Measurements from ENCODE around the gene MAML2. TPM values are rescaled to one million over a fixed set of nuclear protein-coding genes. Genes with fewer than 3 reads are reported as not detected.

Gene MAML2
- total RNA-seq, 2 experiments from 2014 or later, result 23.4 to 27.2 TPM

GRCh38 chr11:96256215-96257011 lies 86.6 kb downstream of the MAML2 start:
- no peaks in the 10 kb centered on the region for H3K27me3 Mint-ChIP-seq
- peaks cover 61% of the 10 kb centered on the region for H3K36me3 Mint-ChIP-seq (ENCODE audit: low read depth)
- DNase-seq, result no peak
- H3K9me3 Mint-ChIP-seq, result peaks cover 4% of the 10 kb centered on the region
- H3K27ac Mint-ChIP-seq, result peak overlapping the region; percentile 96
- ChIA-PET CTCF (interaction anchor here (1.0 to 1.7 kb wide), 4 partner anchors 9 to 31 kb away, joined by 3 to 4 read pairs (median 4); no protein-coding TSS in a partner anchor), POLR2A (interaction anchor here (0.6 kb wide), 1 partner anchor 13 kb away, joined by 3 read pairs; no protein-coding TSS in a partner anchor)
- H3K4me1 Mint-ChIP-seq, result peaks cover 91% of the 10 kb centered on the region
- H3K4me3 Mint-ChIP-seq, result peak overlapping the region; percentile 36

GRCh38 chr11:96254854-96255253 lies 88.1 kb downstream of the MAML2 start:
- POLR2A ChIA-PET, result interaction anchor here (0.6 kb wide), 1 partner anchor 99 kb away, joined by 3 read pairs; no protein-coding TSS in a partner anchor
- H3K4me1 Mint-ChIP-seq, result peaks cover 90% of the 10 kb centered on the region
- H3K27ac Mint-ChIP-seq, result peak overlapping the region; percentile 96
- peak; percentile 9 for DNase-seq
- H3K27me3 Mint-ChIP-seq, result no peaks in the 10 kb centered on the region
- peaks cover 62% of the 10 kb centered on the region for H3K36me3 Mint-ChIP-seq (ENCODE audit: low read depth)
- peaks cover 4% of the 10 kb centered on the region for H3K9me3 Mint-ChIP-seq
- peak overlapping the region; percentile 44 for H3K4me3 Mint-ChIP-seq
- CTCF ChIA-PET, result interaction anchor here (0.7 to 1.6 kb wide), 5 partner anchors 8 to 54 kb away, joined by 3 to 4 read pairs (median 3); no protein-coding TSS in a partner anchor

DNA sequence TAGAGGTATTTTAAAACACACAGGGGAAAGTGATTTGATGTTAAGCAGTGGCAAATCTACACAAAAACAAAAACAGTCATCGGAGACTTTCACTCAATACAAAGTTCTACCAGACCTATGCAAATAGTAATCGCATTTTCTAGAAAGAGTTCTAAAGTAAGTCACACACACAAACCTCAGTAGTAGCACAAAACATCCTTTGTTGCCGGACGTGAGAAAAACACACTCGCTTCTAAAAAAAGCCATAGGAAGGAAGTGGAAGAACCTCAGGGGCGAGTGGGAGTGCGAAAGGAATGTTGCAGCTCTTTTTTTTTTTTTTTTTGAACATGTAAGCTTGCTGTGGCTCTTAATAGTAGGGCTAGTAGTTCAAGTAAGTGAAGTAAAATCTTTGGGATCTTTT lies 88.9 kb downstream of the MAML2 start:
- H3K4me1 Mint-ChIP-seq, result peaks cover 90% of the 10 kb centered on the region
- H3K4me3 Mint-ChIP-seq, result peak overlapping the region; percentile 52
- CTCF ChIA-PET, result interaction anchor here (0.6 to 1.3 kb wide), 4 partner anchors 9 to 59 kb away, joined by 3 to 4 read pairs (median 3); no protein-coding TSS in a partner anchor
- peak; percentile 48 for DNase-seq
- peaks cover 62% of the 10 kb centered on the region for H3K36me3 Mint-ChIP-seq (ENCODE audit: low read depth)
- peaks cover 4% of the 10 kb centered on the region for H3K9me3 Mint-ChIP-seq
- POLR2A ChIA-PET, result interaction anchor here (0.6 kb wide), 1 partner anchor 98 kb away, joined by 3 read pairs; no protein-coding TSS in a partner anchor
- H3K27ac Mint-ChIP-seq, result peak overlapping the region; percentile 96
- no peaks in the 10 kb centered on the region for H3K27me3 Mint-ChIP-seq

DNA sequence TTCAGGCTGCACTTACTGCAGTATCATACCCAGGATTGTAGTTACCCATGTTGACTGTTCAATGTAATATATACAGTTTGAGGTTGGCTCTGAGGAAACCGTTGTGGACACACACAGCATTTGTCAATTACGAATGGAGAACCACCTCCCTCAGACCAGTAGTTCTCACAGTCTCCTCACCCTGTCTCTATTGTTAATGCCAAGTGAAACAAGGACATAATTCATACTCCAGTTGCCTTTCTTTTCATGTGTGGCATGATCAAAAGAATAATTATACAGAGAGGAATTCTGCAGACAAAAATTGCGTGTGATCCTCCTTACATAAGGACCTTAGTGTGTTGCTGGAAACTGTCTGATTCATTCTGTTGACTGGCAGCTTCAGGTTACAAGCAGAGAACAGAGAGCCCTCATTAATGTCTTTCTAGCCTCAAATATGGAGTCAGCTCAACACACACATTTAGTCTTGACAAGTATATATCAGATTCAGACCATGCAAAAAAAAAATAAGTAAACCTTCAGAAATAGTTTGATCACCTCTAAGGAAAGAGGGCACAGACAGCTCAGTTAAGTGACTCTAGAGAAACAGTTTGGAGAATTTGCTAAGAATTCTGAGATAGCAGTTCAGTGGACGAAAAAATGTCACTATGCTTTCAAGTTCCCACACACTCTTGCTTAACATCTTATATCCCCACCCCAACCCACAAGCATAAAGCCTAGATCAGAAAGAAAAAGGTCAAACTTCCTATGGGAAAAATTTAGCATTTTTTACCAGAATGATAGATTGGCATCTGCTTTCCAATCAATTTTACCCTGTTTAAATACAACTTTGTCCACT lies 96.1 kb downstream of the MAML2 start:
- H3K4me1 Mint-ChIP-seq, result peaks cover 77% of the 10 kb centered on the region
- peak overlapping the region; percentile 85 for H3K27ac Mint-ChIP-seq
- POLR2A ChIA-PET, result no interaction called here
- DNase-seq, result no peak
- CTCF ChIA-PET, result interaction anchor here (0.6 to 0.9 kb wide), 3 partner anchors 9 to 204 kb away, joined by 3 read pairs; no protein-coding TSS in a partner anchor
- H3K27me3 Mint-ChIP-seq, result no peaks in the 10 kb centered on the region
- peak overlapping the region; percentile 15 for H3K4me3 Mint-ChIP-seq
- peaks cover under 1% of the 10 kb centered on the region for H3K9me3 Mint-ChIP-seq
- peaks cover 50% of the 10 kb centered on the region for H3K36me3 Mint-ChIP-seq (ENCODE audit: low read depth)

DNA sequence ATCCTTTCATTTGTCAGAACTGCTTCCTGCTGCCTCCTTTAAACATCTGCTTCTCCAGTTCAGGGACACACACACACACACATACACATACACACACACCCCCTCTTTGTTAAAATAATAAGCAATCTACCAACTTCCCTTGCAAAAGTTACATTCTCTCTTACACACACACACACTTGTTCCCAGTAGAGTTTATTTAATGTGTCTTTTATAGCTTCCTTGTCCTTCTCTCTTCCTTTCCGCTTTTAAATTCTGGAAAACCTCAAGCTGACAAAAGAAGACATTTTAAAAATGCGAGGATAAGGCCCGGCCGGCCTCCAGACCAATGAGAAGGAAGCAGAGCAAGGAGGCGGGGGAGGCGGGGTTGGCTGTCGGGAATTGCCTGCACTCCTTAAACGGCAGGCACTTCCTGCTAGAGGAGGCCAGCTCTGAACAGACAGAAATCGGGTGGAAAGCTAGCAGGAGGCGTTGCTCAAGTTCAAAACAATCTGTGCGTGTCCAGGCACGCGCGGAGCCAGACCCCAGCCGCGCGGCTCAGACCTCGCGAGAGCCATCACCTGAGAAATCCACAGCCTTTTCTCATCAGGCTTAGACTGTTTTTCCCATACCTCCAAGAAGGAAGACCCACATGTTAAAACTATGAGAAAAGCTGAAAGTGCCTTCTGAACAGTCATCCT lies 99.9 kb downstream of the MAML2 start:
- peak overlapping the region; percentile 80 for H3K4me3 Mint-ChIP-seq
- no peaks in the 10 kb centered on the region for H3K9me3 Mint-ChIP-seq
- ChIA-PET POLR2A (interaction anchor here (0.8 to 1.9 kb wide), 3 partner anchors 43 to 100 kb away, joined by 3 to 8 read pairs (median 6); partner anchors contain the start of gene MAML2), CTCF (interaction anchor here (0.6 to 2.6 kb wide), 9 partner anchors 9 to 201 kb away, joined by 3 to 6 read pairs (median 3); no protein-coding TSS in a partner anchor)
- H3K36me3 Mint-ChIP-seq (ENCODE audit: low read depth), result peaks cover 21% of the 10 kb centered on the region
- peaks cover 59% of the 10 kb centered on the region for H3K4me1 Mint-ChIP-seq
- peak overlapping the region; percentile 92 for H3K27ac Mint-ChIP-seq
- no peaks in the 10 kb centered on the region for H3K27me3 Mint-ChIP-seq
- DNase-seq, result peak; percentile 81

DNA sequence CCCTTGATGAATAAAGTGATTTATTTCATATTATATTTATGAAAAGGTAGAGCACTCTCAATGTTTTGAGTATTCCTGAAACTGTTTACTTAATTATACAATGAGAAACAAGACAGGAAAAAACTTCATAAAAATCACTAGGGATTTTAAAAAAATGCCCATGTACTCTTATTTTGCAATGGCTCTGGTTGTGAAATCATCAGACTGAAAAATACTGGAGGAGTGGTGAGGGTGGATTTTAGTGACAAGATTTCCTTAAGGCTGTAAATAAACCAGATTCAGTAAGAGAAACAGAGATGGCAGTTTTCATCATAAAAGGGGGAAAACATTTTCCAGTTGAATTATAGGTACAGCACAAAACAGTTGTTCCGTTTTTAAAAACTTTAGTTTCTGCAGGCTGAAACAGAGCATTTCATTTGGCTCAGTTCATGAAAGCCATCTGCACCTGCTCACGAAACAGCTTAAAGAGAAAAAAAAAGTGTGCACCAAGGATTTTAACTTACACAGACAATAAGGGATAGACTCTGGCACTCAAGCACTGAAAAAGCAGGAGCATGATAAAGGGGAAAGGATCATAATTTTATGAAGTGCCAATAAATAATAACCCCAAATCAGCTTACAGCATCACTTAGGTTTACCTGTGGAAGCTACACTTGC lies 100.7 kb downstream of the MAML2 start:
- H3K27me3 Mint-ChIP-seq, result no peaks in the 10 kb centered on the region
- DNase-seq, result no peak
- H3K27ac Mint-ChIP-seq, result peak overlapping the region; percentile 92
- peaks cover 54% of the 10 kb centered on the region for H3K4me1 Mint-ChIP-seq
- no peaks in the 10 kb centered on the region for H3K9me3 Mint-ChIP-seq
- peak overlapping the region; percentile 80 for H3K4me3 Mint-ChIP-seq
- POLR2A ChIA-PET, result interaction anchor here (1.3 to 1.9 kb wide), 2 partner anchors 97 to 101 kb away, joined by 6 to 8 read pairs; partner anchors contain the start of gene MAML2
- CTCF ChIA-PET, result interaction anchor here (1.0 to 2.6 kb wide), 5 partner anchors 9 to 102 kb away, joined by 3 to 6 read pairs (median 4); no protein-coding TSS in a partner anchor
- peaks cover 21% of the 10 kb centered on the region for H3K36me3 Mint-ChIP-seq (ENCODE audit: low read depth)

GRCh38 chr11:96241331-96241841 lies 101.6 kb downstream of the MAML2 start:
- Mint-ChIP-seq H3K4me3 (no peak overlapping the region), H3K27ac (no peak overlapping the region), H3K9me3 (no peaks in the 10 kb centered on the region), H3K27me3 (no peaks in the 10 kb centered on the region), H3K36me3 (ENCODE audit: low read depth) (peaks cover 18% of the 10 kb centered on the region), H3K4me1 (peaks cover 45% of the 10 kb centered on the region)
- ChIA-PET POLR2A (no interaction called here), CTCF (interaction anchor here (1.9 kb wide), 1 partner anchor 12 kb away, joined by 8 read pairs; no protein-coding TSS in a partner anchor)
- no peak for DNase-seq

GRCh38 chr11:96238563-96239135 lies 104.3 kb downstream of the MAML2 start:
- Mint-ChIP-seq H3K27me3 (no peaks in the 10 kb centered on the region), H3K4me1 (peaks cover 50% of the 10 kb centered on the region), H3K36me3 (ENCODE audit: low read depth) (peaks cover 15% of the 10 kb centered on the region), H3K27ac (no peak overlapping the region), H3K9me3 (no peaks in the 10 kb centered on the region), H3K4me3 (no peak overlapping the region)
- ChIA-PET POLR2A (interaction anchor here (1.0 kb wide), 1 partner anchor 101 kb away, joined by 6 read pairs; no protein-coding TSS in a partner anchor), CTCF (interaction anchor here (1.0 to 4.5 kb wide), 4 partner anchors 14 to 104 kb away, joined by 4 to 28 read pairs (median 8); partner anchors contain the start of gene MAML2)
- no peak for DNase-seq

- no peak overlapping the region for H3K27ac Mint-ChIP-seq
Observed at GRCh38 chr11:96237766-96238266, 105.2 kb downstream of the MAML2 start.

GRCh38 chr11:96235751-96236150 lies 107.2 kb downstream of the MAML2 start:
- peaks cover 23% of the 10 kb centered on the region for H3K36me3 Mint-ChIP-seq (ENCODE audit: low read depth)
- H3K4me3 Mint-ChIP-seq, result peak overlapping the region; percentile 31
- peak overlapping the region; percentile 82 for H3K27ac Mint-ChIP-seq
- CTCF ChIA-PET, result interaction anchor here (0.5 to 4.5 kb wide), 5 partner anchors 11 to 108 kb away, joined by 3 to 28 read pairs (median 4); partner anchors contain the start of gene MAML2
- no peaks in the 10 kb centered on the region for H3K27me3 Mint-ChIP-seq
- H3K9me3 Mint-ChIP-seq, result peaks cover 3% of the 10 kb centered on the region
- H3K4me1 Mint-ChIP-seq, result peaks cover 37% of the 10 kb centered on the region
- POLR2A ChIA-PET, result interaction anchor here (0.6 kb wide), 1 partner anchor 102 kb away, joined by 4 read pairs; no protein-coding TSS in a partner anchor
- peak; percentile 50 for DNase-seq

More at GRCh38 chr11:96237766-96238266, 105.2 kb downstream of the MAML2 start:
- Mint-ChIP-seq H3K4me3 (no peak overlapping the region), H3K9me3 (no peaks in the 10 kb centered on the region), H3K4me1 (peaks cover 45% of the 10 kb centered on the region), H3K36me3 (ENCODE audit: low read depth) (peaks cover 11% of the 10 kb centered on the region), H3K27me3 (no peaks in the 10 kb centered on the region)
- DNase-seq, result no peak
- CTCF ChIA-PET, result interaction anchor here (0.5 to 4.5 kb wide), 5 partner anchors 13 to 106 kb away, joined by 4 to 28 read pairs (median 4); partner anchors contain the start of gene MAML2
- POLR2A ChIA-PET, result interaction anchor here (1.0 kb wide), 1 partner anchor 102 kb away, joined by 6 read pairs; no protein-coding TSS in a partner anchor

Data from activated CD4-positive, alpha-beta T cell treated with anti-CD3 and anti-CD28 coated beads, Interleukin-2, amount 10 ng/mL, durations not matched to agents 7 days and 5 days (primary cell).